DOHH2 (cell line): ENCODE measurements around the gene AMFR.

ENCODE experiments used
- EZH2phosphoT487 ChIP-seq: fragments of 200-600 bp; sonication (generic); IDR thresholded peaks from 2 replicates; pipeline ENCODE4 v1.6.1; 2017; ENCODE audit warnings: borderline replicate concordance, mild to moderate bottlenecking, antibody characterized with exemption, low read length, moderate library complexity, mixed read lengths
- TF ChIP-seq, protein P1 (sequence below): fragments of 200-600 bp; sonication (generic); IDR thresholded peaks from one replicate; pipeline ENCODE4 v1.5.1; 2014; ENCODE audit warnings: antibody characterized with exemption, mild to moderate bottlenecking, low read depth, low read length; ENCODE audit not compliant: poor library complexity, severe bottlenecking

DNA sequence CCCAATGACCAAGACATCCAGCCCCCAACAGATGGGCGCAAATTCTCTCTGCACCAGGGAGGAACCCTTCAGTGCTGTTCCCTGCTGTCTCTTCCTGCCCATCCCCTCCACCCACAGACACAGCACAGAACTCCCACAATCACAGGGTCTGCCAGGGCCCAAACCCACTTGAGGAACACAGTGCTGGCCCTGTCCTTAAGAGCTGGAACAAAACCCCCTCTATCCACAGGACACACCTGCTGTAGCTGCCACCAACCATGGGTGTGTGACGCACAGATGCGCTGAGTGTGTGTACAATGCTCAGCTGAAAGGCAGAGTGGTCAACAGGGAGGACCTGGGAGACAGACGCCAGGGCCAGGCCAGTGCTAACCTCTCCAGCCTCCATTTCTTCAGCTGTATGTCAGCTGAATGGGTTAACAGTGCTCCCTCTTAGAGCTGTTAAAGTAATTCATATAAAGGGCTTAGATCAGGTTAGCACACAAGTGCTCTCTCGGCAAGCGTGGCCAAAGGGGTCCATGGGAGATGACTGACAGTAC is 62.1 kb downstream of the AMFR start:
- TF ChIP-seq, protein P1, sequence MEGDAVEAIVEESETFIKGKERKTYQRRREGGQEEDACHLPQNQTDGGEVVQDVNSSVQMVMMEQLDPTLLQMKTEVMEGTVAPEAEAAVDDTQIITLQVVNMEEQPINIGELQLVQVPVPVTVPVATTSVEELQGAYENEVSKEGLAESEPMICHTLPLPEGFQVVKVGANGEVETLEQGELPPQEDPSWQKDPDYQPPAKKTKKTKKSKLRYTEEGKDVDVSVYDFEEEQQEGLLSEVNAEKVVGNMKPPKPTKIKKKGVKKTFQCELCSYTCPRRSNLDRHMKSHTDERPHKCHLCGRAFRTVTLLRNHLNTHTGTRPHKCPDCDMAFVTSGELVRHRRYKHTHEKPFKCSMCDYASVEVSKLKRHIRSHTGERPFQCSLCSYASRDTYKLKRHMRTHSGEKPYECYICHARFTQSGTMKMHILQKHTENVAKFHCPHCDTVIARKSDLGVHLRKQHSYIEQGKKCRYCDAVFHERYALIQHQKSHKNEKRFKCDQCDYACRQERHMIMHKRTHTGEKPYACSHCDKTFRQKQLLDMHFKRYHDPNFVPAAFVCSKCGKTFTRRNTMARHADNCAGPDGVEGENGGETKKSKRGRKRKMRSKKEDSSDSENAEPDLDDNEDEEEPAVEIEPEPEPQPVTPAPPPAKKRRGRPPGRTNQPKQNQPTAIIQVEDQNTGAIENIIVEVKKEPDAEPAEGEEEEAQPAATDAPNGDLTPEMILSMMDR, result no peak
- TF ChIP-seq EZH2phosphoT487, result no peak
